ENCODE data around the gene CA6.

GRCh38 chr1:8966606-8967005, 20.9 kb downstream of the CA6 start:
- TF ChIP-seq CTCF (IDR thresholded peaks at IDR 0.05) (no peak), EZH2phosphoT487 (IDR thresholded peaks at IDR 0.05) (no peak)
